HCT116 (cell line): ENCODE data around the gene G6PD. TPM values are rescaled to one million over a fixed set of nuclear protein-coding genes. Genes with fewer than 3 reads are reported as not detected.

ENCODE experiments used
- total RNA-seq: library from RNA; stranded (reverse); gene quantifications from one replicate; pipeline ENCODE4 v1.2.1, GENCODE V29; 2021; ENCODE audit not compliant: unreplicated experiment

Gene G6PD
- total RNA-seq, 1 experiment from 2014 or later = 109 TPM

Other genes starting within 250 kb of the G6PD start
- gene FLNA, start 172.2 kb downstream of the G6PD start, total RNA-seq = 546 TPM
- 102 TPM for gene EMD, start 167.6 kb downstream of the G6PD start, total RNA-seq
- gene RPL10, start 148.5 kb downstream of the G6PD start, total RNA-seq = 3,069 TPM
- 16.5 TPM for gene DNASE1L1, start 137.6 kb downstream of the G6PD start, total RNA-seq
- gene TAFAZZIN, start 135.3 kb downstream of the G6PD start, total RNA-seq = 28.0 TPM
- 53.4 TPM for gene ATP6AP1, start 118.2 kb downstream of the G6PD start, total RNA-seq
- gene GDI1, start 109.7 kb downstream of the G6PD start, total RNA-seq = 122 TPM
- 46.5 TPM for gene FAM50A, start 102.7 kb downstream of the G6PD start, total RNA-seq
- gene PLXNA3, start 88.6 kb downstream of the G6PD start, total RNA-seq = 89.3 TPM
- 42.8 TPM for gene LAGE3, start 67.6 kb downstream of the G6PD start, total RNA-seq
- gene UBL4A, start 60.2 kb downstream of the G6PD start, total RNA-seq = 37.4 TPM
- 16.2 TPM for gene SLC10A3, start 56.2 kb downstream of the G6PD start, total RNA-seq
- 15.6 TPM for gene FAM3A, start 30.6 kb downstream of the G6PD start, total RNA-seq
- 24.0 TPM for gene IKBKG, start 774 bp upstream of the G6PD start, total RNA-seq
- gene CTAG1A, start 38.3 kb upstream of the G6PD start, total RNA-seq = not detected
- gene CTAG1B, start 72.4 kb upstream of the G6PD start, total RNA-seq = not detected
- gene CTAG2, start 106.7 kb upstream of the G6PD start, total RNA-seq = not detected
- 0.69 TPM for gene GAB3, start 204.2 kb upstream of the G6PD start, total RNA-seq
- gene DKC1, start 216.0 kb upstream of the G6PD start, total RNA-seq = 123 TPM